ENCODE results near the gene RTN4R.
"Not testable (repeated sequence)": the region's sequence is repeated elsewhere in the genome, so short reads cannot be mapped to it uniquely, and the experiment has no call there.

GRCh38 chr22:20277936-20278635, 10.0 kb upstream of the RTN4R start:
- TF ChIP-seq CTCF (conservative IDR thresholded peaks at IDR 0.05; ENCODE audit: low read length); EZH2phosphoT487 (IDR thresholded peaks at IDR 0.05; ENCODE audit: borderline replicate concordance): not testable (repeated sequence)

Measured in Loucy (cell line).